ENCODE data around the gene PFKFB1. TPM values are rescaled to one million over a fixed set of nuclear protein-coding genes. Genes with fewer than 3 reads are reported as not detected.
A peak's percentile ranks its signal among the peaks of the same experiment; 100 is the strongest.

Gene PFKFB1
- total and polyA plus RNA-seq, 2 of the 13 experiments (the other 11 are each of a cell fraction or from before 2014, with no cell fraction given) = 1.5 to 2.9 TPM

DNA sequence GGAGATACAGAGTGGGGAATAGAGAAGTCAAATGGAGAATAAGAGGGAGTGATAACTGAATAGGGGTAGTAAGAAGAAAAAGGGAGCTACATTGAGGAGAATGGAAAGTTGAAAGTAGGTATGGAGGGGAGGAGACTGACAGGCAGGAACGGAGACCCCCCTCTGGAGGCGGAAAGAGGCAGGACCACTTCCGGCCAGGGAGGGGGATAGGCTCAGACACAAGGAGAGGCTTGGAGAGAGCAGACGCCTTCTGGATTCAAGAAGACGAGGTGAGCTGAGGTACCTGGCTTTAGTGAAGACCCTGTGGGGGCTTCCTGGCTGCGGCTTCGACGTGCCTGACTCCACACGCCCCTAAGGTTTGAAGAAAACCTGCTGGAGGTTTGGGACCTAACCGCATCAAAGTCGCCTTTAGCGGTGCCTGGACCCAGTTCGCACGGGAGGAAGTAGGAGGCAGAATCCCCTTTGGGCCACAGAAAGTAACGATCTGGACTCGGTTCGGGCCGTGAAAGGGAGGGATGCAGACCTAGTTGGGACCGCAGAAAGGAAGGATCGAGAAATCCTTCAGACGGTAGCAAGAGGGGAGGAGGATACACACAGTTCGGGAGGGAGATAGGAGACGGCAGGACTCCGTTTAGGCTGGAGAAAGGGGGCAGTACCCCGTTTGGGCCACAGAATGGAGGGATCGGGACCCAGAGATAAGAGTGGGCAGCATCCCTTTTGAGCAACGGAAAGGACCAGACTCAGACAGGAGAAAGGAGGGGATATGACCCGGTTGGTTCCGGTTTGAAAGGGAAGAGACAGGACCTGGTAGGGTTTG lies 73.2 kb downstream of the PFKFB1 start, which contains the start of gene TRO (continued):
- TF ChIP-seq, protein P1, sequence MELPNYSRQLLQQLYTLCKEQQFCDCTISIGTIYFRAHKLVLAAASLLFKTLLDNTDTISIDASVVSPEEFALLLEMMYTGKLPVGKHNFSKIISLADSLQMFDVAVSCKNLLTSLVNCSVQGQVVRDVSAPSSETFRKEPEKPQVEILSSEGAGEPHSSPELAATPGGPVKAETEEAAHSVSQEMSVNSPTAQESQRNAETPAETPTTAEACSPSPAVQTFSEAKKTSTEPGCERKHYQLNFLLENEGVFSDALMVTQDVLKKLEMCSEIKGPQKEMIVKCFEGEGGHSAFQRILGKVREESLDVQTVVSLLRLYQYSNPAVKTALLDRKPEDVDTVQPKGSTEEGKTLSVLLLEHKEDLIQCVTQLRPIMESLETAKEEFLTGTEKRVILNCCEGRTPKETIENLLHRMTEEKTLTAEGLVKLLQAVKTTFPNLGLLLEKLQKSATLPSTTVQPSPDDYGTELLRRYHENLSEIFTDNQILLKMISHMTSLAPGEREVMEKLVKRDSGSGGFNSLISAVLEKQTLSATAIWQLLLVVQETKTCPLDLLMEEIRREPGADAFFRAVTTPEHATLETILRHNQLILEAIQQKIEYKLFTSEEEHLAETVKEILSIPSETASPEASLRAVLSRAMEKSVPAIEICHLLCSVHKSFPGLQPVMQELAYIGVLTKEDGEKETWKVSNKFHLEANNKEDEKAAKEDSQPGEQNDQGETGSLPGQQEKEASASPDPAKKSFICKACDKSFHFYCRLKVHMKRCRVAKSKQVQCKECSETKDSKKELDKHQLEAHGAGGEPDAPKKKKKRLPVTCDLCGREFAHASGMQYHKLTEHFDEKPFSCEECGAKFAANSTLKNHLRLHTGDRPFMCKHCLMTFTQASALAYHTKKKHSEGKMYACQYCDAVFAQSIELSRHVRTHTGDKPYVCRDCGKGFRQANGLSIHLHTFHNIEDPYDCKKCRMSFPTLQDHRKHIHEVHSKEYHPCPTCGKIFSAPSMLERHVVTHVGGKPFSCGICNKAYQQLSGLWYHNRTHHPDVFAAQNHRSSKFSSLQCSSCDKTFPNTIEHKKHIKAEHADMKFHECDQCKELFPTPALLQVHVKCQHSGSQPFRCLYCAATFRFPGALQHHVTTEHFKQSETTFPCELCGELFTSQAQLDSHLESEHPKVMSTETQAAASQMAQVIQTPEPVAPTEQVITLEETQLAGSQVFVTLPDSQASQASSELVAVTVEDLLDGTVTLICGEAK (IDR thresholded peaks at IDR 0.05) = no peak
- TF ChIP-seq, protein P1 (CRISPR knock-in tag; IDR thresholded peaks at IDR 0.05) = no peak
- peak; percentile 21; the same call in 1 of the 2 replicates for TF ChIP-seq ETV5 (CRISPR knock-in tag; IDR thresholded peaks at IDR 0.05; ENCODE audit: borderline replicate concordance)

All from HepG2 (cell line).